ENCODE results near the gene EML1.
"Not testable (repeated sequence)": the region's sequence is repeated elsewhere in the genome, so short reads cannot be mapped to it uniquely, and the experiment has no call there.

EML1 gene

DNA sequence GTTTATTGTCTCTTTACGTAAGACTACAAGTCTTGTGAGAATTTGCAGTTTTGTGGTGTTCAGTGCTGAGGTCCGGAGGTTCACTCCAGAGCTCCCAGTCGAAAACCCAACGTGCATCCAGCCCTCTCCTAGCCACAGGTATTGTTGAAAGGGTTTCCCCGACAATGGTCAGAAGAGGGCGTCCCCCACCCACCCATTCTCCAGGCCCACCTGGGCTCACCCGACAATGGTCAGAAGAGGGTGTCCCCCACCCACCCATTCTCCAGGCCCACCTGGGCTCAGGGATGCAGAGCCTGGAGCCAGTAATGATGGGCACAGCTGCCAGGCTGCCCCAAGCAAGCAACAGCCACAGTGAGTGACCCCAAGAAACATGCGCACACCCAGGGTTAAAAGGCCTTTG, 145.2 kb downstream of the EML1 start:
- DNase-seq (ENCODE audit: low spot score), result no peak

DNA sequence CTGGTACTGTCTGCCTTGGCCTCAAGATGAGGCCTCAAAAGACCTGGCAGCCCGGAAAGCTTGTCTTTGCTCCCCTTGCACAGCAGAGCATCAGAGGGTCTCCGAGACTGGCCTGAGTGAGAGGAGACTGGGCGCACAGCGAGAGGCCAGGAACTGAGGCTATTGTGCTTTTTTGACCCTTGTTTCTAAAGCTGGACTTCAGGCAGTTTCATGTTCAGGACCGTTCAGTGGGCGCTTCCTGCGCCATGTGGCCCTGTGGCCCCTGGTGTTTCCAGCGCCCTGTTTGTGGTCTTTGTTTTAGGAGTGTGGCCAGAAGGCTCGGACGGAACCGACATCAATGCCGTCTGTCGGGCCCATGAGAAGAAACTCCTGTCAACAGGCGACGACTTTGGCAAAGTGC, 145.7 kb downstream of the EML1 start:
- no peak for DNase-seq (ENCODE audit: low spot score)

DNA sequence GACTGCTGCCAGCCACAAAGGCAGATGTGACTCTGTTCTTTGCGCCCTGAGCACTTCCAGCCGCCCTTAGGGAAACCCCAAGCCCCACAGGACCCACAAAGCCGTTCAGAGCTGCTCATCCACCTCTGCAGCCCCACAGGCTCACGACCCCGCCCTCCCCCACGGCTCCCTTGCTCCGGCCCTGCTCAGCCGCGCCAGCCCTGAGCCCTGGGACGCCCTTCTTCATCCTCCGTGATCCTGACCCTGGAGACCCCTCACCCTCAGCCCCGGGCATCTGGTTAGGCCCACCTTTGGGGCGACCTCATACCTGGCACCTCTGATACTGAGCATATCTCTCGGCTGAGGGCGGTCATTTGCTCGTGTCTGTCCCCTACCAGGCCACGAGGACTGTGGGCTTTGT, 146.2 kb downstream of the EML1 start:
- DNase-seq (ENCODE audit: low spot score), result no peak

DNA sequence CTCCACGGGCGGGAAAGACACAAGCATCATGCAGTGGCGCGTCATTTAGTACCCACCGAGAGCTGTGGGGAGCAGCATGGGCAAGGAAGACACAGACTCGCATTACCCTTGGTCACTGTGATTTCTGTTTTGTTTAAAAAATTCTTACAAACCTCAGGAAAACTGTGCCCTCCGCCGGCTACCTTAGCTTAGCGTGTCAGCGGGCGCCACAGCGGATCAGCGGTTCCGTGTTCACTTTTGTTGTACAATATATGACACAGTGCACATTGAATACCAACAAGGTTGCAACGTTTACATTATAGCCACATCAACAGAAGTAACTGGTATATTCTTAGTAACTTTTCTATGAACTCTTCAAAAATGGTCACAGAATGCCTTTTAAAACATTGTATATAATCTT, 146.9 kb downstream of the EML1 start:
- DNase-seq (ENCODE audit: low spot score), result no peak

- no peak for DNase-seq (ENCODE audit: low spot score)
Measured at GRCh38 chr14:99941211-99941610, 148.0 kb downstream of the EML1 start.

DNA sequence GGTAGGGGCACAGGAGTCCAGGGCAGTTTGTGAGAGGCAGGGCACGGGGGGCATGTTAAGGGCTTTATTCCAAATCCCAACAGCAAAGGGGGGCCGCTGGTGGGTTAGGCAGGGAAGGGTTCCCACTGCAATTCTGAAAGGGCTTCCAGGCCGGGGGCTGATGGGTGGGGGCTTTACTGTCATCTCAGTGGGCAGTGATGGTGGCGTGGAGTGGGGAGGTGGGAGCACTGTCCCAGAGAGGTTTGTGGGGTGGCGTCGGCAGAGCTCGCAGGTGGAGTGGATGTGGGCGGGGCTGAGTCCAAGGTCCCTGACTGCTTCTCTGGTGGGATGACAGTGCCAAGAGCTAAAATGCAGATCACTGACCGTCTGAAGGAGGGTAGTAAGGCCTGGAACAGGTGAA, 150.4 kb downstream of the EML1 start:
- no peak for DNase-seq (ENCODE audit: low spot score)

GRCh38 chr14:99944241-99944651, 151.0 kb downstream of the EML1 start:
- DNase-seq (ENCODE audit: low spot score), result no peak

GRCh38 chr14:99945732-99946651, 152.8 kb downstream of the EML1 start:
- DNase-seq (ENCODE audit: low spot score), result no peak

DNA sequence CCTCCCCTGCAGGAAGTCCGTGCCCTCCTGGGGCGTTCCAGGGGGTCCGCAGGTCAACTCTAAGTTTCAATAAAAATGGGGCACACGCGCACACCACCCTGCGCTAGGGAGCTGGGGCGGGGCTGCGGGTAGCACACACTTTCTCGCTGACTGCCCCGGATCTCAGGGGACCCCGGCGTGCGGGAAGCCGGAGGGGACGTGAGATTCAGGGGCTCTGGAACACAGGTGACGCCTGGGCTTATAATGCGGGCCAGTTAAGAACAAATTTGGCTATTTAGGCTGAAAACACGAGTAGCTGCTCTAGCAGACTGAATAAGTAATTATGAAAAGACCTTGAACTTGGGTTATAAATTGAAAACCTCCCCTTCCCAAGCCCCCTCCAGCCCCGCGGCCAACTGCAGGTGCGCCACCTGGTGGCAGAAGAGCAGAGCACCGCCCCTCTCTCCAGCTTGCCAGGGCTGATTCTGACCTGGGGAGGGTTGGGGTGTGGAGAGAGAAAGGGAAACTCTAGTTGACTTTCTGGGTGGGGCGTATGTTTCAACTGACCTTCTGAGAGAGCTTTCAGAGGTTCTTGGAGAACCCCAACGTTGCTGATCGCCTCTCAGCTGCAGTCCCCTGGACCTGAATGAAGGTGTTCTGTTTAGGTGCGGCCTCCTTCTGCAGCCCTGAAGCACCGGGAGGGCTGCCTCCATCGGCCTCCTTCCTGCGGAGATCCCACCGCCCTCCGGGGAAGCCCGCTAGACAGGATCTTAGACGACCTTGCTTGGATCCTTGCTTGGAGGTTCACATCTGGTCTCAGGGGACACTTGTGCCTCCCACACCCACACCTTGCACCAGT, 153.7 kb downstream of the EML1 start:
- DNase-seq (ENCODE audit: low spot score), result peak; percentile 77

GRCh38 chr14:99947695-99948094, 154.5 kb downstream of the EML1 start:
- DNase-seq (ENCODE audit: low spot score), result peak; percentile 58

DNA sequence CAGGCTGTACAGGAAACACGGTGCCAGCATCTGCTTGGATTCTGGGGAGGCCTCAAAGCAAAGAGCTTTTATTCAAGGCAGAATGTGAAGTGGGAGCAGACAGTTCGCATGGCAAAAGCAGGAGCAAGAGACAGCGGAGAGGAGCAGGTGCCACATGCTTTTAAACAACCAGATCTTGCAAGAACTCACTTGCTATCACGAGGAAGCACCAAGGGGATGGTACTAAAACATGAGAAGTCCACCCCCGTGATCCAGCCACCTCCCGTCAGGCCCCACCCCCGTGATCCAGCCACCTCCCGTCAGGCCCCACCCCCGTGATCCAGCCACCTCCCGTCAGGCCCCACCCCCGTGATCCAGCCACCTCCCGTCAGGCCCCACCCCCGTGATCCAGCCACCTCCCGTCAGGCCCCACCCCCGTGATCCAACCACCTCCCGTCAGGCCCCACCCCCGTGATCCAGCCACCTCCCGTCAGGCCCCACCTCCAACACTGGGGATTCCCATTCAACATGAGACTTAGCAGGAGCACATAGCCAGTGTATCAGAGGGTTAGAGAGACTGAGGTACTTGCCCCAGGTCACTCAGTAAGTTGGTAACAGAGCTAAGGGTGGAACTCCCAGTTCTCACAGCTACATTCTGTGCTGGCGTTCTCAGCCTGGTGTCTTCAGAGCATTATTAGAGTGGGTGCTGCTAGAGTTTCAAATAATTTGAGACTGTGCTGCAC, 156.0 kb downstream of the EML1 start:
- not testable (repeated sequence) for DNase-seq (ENCODE audit: low spot score)

GRCh38 chr14:99950181-99950580, 157.0 kb downstream of the EML1 start:
- no peak for DNase-seq (ENCODE audit: low spot score)

GRCh38 chr14:99951085-99951484, 157.9 kb downstream of the EML1 start:
- DNase-seq (ENCODE audit: low spot score), result no peak

DNA sequence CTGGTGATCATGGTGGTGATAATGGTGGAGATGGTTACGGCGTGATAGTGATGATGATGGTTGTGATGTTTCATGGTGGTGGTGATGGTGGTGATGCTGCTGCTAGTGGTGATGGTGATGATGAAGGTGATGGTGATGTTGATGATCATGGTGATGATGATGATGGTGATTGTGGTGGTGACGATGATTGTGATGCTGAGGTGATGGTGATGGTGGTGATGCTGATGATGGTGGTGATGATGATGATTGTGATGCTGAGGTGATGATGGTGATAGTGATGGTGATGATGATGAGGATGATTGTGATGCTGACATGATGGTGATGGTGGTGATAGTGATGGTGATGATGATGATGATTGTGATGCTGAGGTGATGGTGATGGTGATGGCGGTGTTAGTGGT, 158.8 kb downstream of the EML1 start:
- DNase-seq (ENCODE audit: low spot score), result no peak

- DNase-seq (ENCODE audit: low spot score), result no peak
Measured at GRCh38 chr14:99952453-99952852, 159.2 kb downstream of the EML1 start.

GRCh38 chr14:99955826-99956455, 162.7 kb downstream of the EML1 start:
- no peak for DNase-seq (ENCODE audit: low spot score)

DNA sequence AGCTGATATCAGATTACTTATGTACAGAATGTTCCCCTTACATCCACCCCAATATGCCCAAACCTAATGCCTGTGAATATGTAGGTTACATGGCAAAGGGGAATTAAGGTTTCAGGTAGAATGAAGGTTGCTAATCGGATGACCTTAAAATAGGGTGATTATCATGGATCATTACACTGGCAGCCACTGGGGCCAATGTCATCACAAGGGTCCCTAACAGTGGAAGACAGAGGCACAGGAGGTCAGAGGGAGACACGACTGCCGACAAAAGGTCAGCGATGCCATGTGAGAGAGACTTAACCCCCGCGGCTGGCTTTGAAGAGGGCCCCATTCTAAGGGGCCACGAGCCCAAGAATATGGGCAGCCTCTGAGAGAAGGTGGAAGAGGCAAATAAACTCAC, 165.2 kb downstream of the EML1 start:
- no peak for DNase-seq (ENCODE audit: low spot score)

DNA sequence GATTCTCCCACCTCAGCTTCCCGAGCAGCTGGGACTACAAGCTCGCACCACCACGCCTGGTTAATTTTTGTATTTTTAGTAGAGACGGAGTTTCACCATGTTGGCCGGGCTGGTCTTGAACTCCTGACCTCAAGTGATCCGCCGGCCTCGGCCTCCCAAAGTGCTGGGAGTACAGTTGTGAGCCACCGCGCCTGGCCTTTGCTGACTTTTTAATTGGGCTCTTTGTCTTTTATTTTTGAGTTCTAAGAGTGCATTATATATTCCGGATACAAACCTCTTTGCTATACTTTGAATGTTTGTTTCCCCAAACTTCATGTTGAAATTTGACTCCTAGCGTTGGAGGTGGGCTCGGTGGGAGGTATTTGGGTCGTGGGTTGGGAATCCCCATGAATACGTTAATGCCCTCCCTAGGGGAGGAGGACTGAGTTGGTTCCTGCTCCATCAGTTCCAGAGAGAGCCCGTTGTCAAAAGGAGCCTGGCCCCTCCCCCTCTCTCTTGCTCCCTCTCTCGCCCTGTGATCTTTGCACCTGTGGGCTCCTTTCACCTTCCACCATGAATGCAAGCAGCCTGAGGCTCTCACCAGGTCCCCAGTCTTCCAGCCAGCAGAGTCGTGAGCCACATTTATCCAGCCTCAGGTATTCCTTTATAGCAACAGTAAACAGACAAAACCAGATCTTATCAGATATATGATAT, 168.8 kb downstream of the EML1 start:
- DNase-seq (ENCODE audit: low spot score), result no peak

GRCh38 chr14:99964979-99965378, 171.8 kb downstream of the EML1 start:
- no peak for DNase-seq (ENCODE audit: low spot score)

DNA sequence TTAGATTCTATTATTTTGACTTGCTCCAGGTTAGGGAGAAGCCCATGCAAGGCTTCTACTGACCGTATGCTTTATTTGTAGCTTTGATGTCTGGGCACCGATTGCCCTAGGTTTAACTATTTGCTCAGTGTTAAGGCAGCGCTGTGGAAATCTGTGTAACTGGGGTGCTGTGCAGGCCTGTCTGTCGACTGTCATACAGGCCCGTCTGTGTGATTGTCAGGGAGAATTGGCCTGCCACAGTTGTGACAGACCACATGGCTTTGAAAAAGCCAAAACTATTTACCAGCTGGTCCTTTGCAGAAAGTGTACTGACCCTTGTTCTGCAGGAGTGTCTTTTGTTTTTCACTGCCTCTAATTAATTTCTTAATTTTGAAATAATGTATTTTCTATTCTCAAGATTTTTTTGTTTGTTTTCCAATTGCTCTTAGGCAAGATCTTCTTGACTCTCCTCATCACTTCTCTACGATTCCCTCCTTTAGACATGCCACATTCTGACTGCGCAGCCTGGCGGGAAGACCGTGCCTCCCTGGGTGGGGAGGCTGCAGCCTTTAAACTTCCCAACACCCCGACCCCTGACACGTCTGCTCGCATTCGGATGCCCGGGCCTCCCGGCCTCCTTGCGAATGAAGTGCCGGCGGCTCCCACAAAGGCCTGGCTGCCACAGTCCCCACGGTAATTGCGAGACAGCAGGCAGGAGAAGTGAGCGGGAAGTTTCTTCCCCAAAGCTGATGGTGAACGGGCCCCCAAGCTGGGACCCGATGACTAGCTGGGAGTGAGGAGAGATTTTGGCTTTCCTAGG, 173.0 kb downstream of the EML1 start:
- DNase-seq (ENCODE audit: low spot score), result no peak

DNA sequence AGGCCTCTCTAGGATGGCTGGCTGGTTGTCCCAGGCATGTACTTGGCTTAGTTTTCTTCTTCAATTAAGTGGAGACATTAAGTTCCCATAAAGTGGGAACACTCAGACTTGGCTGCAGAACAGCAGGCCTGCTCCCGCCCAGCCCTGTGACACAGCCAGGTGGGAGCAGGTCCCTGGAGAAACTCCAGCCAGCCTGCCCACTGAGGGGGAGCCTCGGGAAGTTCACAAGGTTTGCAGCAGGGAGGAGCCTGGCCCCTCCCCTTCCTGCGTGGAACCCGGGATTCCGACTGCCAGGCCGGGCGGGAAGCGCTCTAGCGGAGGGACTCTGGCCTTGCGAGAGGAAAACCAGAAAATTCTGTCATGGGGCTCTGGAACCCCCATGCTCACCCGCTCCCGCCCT, 173.7 kb downstream of the EML1 start:
- DNase-seq (ENCODE audit: low spot score), result no peak

Measured in AG20443 (cell line).